CD4-positive, alpha-beta T cell treated with Interleukin-6 at 100 ng/mL for 8 hours (primary cell): ENCODE measurements around the gene COL18A1.

ENCODE experiments used
- DNase-seq: peaks from one replicate; pipeline ENCODE4 v3.0.0-alpha.2; 2020; ENCODE audit warnings: mixed read lengths, low spot score

Gene COL18A1

DNA sequence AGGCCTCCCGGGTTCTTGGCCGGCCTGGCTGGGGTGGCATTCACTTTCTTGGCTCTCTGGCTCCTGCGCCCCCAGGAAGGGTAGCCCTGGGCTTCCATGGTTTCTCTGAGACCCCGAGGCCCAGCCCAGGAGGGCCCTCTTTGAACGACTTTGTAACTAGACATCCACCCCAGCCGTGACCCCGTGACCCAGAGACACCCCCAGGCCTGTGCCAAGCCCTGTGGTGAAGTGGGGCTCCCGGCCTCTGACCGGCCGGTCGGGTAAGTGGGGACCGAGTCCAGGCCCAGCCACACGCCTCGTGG, 64.0 kb downstream of the COL18A1 start:
- DNase-seq = no peak

DNA sequence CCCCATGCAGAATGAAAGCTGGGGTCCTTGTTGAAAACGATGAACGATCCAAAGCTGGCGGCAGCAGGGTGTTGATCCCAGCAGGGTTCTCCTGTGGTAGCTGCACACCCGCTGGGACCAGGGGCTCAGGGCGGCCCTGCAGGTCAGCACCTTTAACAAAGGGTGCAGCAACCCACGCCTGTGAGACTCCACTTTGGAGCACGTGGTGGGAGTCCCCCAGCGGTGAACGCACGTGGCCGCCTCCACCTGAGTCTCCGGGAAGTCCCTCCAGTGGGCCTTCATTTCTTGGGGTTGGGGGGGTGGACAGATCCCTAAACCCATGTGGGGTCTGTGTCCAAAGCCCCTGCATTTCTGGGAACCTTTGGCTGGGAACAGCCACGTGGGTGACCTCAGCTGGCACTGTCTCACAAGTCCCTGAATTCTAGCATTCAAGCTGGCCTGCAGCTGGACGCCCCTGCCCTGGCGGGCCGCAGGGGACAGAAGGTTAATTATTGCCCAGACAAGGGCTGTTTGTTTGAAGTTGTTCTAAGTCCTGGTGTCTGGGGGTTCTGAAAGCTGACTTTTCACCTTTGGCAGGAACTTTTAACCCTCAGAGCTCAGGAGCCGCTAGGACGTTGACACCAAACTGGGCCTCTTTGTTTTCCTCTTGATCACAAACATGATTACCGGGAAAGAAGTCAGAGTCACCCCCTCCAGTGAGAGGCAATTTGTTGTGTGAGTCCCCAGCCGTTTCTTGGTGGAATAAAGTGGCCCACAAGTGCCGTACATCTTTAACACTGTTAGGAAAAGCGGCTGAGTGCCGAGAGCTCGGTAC, 64.5 kb downstream of the COL18A1 start:
- DNase-seq = no peak

DNA sequence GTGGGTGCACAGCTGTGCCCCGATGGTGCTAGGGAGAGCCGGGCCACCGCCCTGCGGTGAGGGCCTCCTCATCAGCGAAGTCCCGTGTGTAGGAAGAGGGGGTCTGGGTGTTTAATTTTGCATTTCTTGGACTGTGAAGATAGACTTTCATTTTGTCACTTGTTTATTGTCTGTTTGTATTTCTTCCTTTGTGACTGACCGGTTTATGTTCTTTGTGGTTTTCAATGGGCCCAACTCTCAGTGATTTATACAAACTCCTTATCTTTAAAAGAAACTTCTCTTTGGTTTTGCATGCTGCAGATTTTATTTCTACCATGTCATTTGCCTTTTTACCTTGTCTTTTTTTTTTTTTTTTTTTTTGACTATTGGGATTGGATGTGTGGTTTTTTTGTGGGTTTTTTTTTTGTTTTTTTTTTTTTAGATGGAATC, 65.1 kb downstream of the COL18A1 start:
- no peak for DNase-seq

DNA sequence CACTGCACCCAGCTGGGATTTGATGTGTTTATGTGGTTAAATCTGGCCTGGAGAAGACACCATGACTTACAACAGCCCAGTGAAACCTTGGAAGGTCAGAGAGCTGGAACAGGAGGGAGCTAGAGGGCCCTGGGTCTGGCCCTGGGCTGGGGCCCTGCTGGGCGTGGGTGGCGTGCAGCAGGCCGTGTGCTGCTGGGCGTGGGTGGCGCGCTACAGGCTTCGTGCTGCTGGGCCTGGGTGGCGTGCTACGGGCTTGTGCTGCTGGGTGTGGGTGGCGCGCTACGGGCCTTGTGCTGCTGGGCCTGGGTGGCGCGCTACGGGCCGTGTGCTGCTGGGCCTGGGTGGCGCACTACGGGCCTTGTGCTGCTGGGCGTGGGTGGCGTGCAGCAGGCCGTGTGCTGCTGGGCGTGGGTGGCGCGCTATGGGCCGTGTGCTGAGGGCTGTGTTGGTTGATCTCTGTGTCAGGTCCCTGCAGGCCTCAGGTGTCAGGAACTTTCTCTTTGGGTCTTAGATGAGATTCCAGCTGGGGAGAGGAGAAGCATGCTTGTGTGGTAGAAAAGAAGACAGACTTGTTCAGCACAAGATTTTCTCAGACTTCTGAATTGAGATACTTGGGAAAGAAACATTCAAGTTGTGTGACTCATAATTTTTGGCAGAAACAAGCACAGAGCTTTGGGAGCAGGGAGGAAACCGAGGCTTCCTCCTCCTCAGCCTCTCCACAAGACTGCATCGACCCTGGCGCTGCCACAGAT, 66.0 kb downstream of the COL18A1 start:
- peak; percentile 64 for DNase-seq

DNA sequence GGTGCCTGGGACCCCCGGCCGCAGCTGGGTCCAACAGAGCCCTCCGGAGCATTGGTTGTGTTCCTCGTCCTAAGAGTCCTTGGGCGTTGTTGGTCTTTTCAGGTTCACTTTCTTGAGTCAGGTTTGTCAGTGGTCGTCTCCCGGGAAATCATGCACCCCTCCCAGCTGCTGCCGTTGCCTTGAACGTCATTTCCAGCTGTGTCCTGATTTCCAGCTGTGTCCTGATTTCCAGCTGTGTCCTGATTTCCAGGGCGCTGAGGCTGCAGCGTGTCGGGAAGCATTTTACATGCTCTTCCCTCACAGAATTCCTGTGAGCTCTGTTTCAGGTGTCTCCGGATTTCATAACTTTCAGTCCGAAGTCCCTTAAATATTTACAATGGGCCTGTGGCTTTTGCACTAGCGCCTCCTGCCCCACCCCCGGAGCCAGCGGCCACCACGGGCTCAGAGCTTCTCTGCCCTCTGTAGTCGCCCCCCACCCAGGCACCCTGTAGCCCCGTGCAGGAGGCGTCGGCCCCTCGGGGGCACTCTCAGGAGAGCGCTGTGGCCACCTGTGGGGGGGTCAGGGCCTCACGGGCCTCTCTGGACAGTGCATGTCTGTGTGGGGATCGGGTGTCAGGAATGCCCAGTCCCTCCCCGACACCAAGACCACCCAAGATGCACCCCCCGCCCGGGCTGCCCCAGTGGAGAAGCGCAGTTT, 66.7 kb downstream of the COL18A1 start:
- no peak for DNase-seq

DNA sequence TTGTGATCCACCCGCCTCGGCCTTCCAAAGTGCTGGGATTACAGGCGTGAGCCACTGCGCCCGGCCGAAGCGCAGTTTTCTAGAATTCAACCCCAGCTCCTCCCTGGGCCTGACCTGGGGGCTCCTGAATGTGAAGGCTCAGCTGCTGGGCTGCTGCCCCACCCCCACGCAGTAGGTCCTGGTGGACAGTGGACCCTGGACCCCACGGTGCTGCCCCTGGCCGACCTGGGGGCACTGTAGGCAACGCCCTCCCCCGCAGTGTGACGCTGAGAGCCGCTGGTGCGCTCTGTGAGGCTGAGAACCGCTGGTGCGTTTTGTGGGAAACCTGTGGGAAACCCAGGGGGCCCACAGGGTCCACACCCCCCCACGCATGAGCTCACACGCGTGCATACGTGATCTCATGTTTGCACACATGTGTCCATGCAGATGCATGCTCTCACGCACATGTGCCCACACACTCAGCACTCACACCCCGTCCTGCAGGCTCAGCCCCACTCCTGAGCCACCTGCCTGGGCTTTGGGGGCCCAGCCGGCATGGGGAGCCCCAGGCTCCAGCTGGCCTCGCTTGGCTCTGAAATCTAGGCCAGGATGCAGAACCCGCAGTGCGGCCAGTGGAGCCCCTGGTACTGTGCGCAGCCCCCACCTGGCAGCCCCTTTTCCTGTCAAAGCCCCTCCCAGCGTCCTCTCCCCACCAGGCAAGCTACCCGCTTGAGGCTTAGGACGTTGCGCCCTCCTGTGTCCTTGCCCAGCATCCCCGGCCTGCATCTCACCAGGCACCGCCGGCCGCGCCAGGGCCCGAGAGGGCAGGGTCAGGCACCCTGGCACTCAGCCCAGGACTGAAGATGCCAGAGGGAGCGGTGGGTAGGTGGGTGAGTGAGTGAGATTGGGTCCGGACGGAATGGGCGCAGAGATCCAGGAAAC, 67.7 kb downstream of the COL18A1 start:
- DNase-seq = no peak

DNA sequence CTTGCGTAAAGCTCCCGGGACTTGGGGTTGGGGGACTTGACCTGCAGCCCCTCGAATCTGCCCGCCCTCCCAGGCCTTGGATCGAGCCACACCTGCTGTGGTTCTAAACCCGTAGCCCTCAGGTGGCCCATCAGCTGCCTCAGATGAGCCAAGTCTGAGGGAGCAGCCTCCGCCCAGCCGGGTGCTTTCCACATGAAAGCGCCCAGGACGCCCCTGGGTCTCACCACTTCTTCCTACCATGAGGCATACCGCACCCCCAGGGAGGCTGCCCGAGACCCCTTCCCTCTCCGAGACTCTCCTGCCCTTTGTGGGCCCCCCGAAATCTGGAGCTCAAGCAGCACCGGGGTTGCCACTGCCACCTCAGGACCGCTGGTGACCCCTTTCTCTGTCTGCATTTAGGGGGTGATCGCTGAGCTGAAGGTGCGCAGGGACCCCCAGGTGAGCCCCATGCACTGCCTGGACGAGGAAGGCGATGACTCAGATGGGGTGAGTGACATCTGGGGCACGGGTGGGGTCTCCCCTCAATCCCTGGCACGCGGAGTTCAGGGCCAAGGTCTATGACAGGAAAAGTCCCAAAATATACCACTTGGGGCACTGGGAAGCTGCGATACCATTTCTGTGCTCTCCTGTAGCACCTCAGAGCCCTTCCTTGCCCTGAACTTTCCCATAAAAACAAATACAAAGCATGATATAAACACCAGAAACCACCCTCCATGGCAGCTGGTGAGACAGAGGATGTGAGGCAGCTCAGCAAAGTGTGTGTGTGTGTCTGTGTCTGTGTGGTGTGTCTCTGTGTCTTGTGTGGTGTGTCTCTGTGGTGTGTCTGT, 68.7 kb downstream of the COL18A1 start:
- no peak for DNase-seq

DNA sequence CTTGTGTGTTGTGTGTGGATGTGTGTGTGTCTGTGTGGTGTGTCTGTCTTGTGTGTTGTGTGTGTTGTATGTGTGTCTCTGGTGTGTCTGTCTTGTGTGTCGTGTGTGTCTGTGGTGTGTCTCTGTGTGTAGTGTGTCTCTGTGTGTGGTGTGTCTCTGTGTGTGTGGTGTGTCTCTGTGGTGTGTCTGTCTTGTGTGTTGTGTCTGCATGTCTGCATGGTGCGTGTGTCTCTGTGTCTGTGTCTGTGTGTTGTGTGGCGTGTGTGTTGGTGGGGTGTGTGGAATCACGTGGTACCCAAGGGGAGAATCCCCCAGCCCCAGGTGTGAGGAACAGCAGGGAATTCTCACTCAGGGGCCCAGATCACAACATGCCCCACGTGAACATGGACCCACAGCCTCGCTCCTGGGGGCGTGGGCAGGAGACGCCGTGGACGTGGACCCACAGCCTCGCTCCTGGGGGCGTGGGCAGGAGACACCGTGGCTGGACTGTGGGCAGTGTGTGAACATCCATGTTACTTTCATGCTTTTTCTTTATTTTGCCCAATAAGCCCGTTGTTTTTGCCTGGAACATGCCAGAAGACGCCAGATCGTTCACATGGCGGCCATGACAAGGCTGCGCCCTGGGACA, 69.5 kb downstream of the COL18A1 start:
- no peak for DNase-seq

DNA sequence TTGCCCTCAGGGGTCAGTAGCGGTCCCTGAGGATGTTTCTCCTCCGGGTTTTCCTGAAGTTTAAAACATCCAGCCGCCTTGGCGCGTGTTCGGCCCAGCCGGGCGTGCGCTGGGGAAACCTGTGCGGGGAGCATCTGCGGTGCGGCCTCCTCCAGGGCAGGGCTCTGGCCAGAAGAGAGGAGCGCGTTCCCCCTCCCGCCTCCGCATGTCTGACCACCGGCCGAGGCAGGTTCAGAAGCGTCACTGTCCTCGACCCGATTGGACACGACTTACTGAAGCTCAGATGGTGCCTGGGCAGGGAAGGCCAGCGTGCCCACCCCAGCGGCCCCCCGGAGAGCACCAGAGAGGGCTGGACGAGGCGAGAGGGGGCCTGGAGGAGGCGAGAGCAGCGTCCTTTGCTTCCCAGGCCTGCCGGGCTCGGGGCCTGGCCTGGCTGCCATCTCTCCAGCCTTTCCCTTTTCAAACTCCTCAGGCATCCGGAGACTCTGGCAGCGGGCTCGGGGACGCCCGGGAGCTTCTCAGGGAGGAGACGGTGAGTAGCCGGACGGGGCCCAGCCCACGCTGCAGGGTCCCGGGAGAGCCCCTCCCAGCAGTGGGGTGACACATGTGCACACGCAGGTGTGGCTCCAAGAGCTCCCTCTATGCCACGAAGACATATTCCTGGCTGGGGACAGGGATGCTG, 70.2 kb downstream of the COL18A1 start:
- no peak for DNase-seq

DNA sequence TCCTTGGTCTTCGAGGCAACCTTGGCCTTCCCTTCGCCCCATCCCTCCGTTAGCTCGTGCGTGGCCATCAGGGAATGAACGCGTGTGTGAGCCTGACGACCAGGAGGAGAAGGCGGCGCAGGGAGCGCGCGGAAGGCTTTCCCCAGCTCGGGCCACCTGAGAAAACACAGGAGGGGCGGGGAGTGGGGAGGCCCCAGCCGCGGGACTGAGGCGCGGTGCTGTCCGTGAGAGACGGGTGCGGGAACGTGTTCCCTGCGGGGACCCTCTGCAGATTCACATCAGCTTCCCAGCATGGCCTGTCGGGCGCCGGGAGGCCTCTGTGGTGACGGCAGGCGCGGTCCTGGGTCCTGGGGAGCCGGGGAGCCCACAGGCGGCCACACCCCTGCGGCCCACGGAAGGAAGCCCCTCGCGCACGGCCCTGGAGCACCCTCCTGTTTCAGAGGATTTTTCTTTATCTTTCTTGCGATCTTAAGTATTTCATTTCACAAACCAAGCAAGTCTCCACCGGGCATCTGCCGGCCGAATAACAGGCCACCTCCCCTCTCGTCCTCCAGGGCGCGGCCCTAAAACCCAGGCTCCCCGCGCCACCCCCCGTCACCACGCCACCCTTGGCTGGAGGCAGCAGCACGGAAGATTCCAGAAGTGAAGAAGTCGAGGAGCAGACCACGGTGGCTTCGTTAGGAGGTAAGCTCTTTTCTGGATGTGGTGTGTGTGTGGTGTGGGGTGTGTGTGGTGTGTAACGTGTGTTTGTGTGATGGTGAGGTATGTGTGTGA, 71.0 kb downstream of the COL18A1 start:
- no peak for DNase-seq

DNA sequence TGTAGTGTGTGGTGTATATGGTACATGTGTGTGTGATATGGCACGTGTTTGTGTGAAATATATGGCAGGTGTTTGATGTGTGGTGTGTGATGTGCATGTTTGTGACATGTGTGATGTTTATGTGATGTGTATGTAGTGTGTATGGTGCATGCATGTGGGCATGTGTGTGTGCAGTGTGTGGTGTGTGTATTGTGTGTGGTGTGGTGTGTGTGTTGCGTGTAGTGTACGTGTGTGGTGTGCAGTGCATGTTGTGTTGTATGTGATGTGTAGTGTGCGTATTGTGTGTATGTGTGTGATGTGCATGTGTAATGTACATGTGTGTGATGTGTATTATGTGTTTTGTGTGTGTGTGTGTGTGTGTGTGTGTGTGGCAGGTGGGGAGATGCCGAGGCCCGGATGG, 71.6 kb downstream of the COL18A1 start:
- no peak for DNase-seq

DNA sequence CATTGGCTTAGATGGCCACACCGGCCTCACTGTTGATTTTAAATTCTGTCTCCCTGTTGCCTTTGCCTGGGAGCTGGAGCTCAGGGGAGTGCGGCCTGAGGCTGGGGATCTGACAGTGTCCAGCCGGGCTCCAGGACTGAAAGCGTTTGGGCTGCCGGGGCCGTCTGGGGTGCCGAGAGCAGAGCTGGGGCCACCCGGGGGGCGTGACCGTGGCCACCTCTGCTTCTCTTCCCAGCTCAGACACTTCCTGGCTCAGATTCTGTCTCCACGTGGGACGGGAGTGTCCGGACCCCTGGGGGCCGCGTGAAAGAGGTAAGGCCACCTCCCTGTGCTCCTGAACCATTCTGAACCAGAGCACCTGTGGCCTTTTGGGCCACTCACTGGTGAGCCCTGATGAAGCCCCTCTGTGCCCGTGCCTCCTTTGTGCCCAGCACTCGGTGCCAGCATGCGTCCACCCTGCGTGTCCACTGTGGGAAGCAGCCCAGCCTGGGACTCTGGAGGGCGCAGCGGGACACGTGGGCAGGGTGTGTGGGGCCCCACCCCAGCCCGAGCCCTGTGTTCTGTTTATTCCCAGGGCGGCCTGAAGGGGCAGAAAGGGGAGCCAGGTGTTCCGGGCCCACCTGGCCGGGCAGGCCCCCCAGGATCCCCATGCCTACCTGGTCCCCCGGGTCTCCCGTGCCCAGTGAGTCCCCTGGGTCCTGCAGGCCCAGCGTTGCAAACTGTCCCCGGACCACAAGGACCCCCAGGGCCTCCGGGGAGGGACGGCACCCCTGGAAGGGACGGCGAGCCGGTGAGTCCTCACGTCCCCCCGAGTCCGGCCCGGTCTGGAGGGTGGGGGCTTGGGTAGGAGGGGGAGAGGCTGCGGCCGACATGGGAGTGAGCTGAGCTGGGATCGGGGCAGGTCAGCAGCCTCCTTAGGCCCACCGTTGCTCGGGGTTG, 72.5 kb downstream of the COL18A1 start:
- no peak for DNase-seq

DNA sequence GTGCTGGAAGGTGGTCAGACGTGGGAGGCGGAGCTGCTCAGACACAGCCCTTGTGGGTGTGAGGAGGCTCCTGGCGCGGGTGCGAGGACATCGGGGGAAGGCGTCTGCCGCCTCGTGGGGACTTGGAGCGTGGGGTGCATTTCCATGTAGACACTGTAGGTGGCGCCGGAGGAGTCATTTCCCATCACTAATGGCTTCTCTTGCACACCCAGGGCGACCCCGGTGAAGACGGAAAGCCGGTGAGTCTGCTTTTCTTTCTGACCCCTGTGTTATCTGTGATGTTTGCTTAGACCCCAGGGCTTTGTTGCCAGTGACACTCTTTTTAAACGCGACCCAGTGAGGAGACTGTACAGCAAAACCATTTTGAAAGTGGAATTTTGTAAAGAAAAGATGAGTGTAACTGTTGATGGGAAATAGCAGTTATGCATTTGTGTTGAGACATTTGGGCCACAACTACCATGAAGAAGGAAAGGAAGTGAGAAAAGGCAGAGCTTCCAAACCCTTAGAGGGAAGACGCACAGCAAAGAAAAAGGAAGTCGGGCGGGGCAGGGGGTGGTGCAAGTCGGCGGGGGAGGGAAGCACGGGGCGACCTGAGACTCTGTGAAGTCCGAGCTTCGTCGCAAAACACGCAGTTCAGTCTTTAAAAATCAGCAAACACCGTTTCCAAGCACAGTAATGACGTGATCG, 73.3 kb downstream of the COL18A1 start:
- DNase-seq = peak; percentile 80

DNA sequence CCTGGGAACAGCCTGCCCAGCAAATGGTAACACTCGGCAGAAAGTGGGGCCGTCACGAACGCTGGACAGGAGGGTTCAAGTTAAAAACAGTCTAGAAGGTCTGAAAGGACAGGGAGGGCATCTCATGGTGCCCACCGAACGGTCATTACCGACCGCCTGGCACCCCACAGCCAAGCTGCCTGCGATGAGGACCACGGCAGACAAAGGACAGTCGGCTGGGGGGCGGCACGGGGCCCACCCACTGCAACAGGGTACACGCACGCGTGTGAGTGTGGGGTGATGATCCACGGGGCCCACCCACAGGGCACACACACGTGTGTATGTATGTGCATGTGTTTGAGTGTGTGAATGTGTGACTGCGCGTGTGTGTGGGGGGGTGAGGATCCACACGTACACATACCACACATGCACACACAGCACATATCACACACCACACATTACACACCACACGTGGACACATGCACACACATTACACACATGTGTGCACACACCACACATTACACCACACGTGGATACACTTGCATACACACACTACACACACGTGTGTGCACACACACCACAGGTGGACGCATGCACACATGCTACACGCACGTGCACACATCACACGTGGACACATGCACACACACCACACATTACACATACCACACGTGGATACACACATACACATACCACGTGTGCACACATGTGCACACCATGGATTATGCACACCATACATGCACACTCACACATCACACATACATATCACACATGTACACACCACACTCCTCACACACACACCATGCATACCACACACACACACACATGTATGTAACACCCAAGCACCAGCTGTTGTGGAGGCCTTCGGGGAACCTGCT, 74.1 kb downstream of the COL18A1 start:
- DNase-seq = no peak

DNA sequence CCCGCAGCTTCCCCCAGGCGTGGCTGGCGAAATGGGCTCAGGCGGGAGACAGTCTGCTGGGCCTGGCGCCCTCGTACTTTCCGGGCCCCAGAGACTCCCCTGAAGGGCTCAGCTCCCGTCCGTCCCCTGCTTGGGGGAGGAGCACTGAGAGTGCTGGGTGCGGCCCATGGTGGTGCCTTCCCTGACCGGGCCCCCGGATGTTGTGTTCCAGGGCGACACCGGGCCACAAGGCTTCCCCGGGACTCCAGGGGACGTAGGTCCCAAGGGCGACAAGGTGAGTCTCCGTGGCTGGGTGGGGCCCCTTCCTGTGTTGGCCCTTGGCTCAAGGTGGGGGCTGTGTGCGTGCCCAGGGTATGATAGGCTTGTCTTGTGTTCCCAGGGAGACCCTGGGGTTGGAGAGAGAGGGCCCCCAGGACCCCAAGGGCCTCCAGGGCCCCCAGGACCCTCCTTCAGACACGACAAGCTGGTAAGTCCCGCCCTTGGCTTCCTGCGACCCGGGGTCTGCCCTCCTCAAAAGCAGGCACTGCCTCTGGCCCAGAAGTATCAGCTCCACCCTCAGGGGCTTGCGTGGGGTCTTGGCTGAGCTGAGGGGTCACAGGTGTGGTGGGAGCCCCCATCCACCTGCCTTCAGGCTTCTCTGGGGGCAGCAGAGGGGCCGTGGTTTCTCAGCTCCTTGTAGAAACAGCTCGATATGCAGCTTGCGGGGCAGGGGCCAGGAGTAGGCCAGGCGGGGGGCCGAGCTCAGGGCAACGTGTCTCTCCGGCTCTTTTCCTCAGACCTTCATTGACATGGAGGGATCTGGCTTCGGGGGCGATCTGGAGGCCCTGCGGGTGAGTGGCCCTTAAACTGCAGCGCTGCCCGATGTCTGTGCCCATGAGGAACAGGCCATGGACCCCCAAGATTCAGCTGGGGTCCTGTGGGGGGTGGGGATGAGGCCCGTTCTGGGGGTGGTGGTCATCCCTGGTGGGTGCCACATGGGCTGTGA, 75.0 kb downstream of the COL18A1 start:
- peak; percentile 17 for DNase-seq
